IMR-90 (cell line): Measurements from ENCODE around the gene ASB3.

Source experiments
- FOS ChIP-seq: fragments of 150-350 bp; IDR thresholded peaks from 2 replicates; pipeline ENCODE4 v1.6.1; 2016; ENCODE audit warnings: low read depth, low read length
- MAZ ChIP-seq: IDR thresholded peaks from 2 replicates; pipeline ENCODE4 v1.6.1; 2012; ENCODE audit warnings: low read depth, mild to moderate bottlenecking, low read length, improper control_type of control experiment, moderate library complexity, borderline replicate concordance
- MXI1 ChIP-seq: IDR thresholded peaks from 2 replicates; pipeline ENCODE4 v1.6.1; 2012; ENCODE audit warnings: low read depth, mild to moderate bottlenecking, low read length, moderate library complexity, borderline replicate concordance
- POLR2A ChIP-seq: IDR thresholded peaks from 2 replicates; pipeline ENCODE4 v1.6.1; 2012; ENCODE audit warnings: mild to moderate bottlenecking, low read depth, low read length
- RAD21 ChIP-seq: IDR thresholded peaks from 2 replicates; pipeline ENCODE4 v1.6.1; 2012; ENCODE audit warnings: low read length, improper control_type of control experiment
- TF ChIP-seq, protein P1 (sequence below): conservative IDR thresholded peaks from 2 replicates; pipeline ENCODE4 v1.5.1; 2012; ENCODE audit warnings: mild to moderate bottlenecking, low read depth, low read length, improper control_type of control experiment

DNA sequence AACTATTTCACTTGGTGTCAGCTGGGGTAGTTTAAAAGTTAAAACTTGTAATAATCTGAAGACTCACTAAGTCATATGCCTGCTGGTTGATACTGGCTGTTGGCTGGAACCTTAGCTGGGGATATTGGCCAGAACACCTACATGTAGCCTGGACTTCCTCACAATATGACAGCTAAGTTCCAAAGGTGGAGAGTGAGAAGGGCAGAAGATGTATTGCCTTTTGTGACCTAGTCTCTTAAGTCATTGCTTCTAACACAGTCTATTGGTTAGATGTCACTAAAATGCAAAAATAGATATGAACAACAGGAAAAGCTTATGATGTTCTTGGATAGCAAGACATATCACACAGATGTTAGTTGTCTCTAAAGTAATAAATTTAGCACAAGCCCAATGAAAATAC, 132.4 kb downstream of the ASB3 start:
- no peak for TF ChIP-seq MXI1
- no peak for TF ChIP-seq MAZ
- TF ChIP-seq, protein P1, sequence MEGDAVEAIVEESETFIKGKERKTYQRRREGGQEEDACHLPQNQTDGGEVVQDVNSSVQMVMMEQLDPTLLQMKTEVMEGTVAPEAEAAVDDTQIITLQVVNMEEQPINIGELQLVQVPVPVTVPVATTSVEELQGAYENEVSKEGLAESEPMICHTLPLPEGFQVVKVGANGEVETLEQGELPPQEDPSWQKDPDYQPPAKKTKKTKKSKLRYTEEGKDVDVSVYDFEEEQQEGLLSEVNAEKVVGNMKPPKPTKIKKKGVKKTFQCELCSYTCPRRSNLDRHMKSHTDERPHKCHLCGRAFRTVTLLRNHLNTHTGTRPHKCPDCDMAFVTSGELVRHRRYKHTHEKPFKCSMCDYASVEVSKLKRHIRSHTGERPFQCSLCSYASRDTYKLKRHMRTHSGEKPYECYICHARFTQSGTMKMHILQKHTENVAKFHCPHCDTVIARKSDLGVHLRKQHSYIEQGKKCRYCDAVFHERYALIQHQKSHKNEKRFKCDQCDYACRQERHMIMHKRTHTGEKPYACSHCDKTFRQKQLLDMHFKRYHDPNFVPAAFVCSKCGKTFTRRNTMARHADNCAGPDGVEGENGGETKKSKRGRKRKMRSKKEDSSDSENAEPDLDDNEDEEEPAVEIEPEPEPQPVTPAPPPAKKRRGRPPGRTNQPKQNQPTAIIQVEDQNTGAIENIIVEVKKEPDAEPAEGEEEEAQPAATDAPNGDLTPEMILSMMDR: no peak
- no peak for TF ChIP-seq RAD21
- TF ChIP-seq POLR2A: no peak
- no peak for TF ChIP-seq FOS
